ENCODE measurements around the gene MACF1.

DNA sequence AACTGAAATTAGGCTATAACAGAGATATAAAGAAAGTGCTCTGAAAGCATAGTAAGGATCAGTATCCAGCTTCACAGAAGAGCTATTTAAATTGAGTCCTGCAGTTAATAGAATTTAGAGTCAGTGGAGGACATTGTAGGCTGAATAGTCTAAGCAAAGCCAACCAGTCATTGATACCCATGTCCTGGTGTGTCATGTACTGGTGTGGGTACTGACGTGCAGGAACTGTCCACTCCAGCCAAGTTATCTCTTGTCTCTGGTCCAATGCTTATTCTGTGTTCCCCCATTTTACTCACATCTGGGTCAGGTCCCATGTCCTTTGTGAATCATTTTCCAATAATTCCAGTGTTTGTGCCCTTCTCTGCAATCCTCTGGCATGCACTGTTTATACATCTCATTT is 90.0 kb downstream of the MACF1 start:
- no peak for TF ChIP-seq EZH2 (IDR thresholded peaks at IDR 0.05; ENCODE audit: insufficient read depth, low read length)
- TF ChIP-seq, protein P1, sequence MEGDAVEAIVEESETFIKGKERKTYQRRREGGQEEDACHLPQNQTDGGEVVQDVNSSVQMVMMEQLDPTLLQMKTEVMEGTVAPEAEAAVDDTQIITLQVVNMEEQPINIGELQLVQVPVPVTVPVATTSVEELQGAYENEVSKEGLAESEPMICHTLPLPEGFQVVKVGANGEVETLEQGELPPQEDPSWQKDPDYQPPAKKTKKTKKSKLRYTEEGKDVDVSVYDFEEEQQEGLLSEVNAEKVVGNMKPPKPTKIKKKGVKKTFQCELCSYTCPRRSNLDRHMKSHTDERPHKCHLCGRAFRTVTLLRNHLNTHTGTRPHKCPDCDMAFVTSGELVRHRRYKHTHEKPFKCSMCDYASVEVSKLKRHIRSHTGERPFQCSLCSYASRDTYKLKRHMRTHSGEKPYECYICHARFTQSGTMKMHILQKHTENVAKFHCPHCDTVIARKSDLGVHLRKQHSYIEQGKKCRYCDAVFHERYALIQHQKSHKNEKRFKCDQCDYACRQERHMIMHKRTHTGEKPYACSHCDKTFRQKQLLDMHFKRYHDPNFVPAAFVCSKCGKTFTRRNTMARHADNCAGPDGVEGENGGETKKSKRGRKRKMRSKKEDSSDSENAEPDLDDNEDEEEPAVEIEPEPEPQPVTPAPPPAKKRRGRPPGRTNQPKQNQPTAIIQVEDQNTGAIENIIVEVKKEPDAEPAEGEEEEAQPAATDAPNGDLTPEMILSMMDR (IDR thresholded peaks at IDR 0.05; ENCODE audit: insufficient read depth, low read depth, low read length), result no peak
